Tibial nerve (tissue), 4 donors: ENCODE measurements around the gene NFE2L3.

Experiments
- EP300 ChIP-seq, 2 donors: sonication (generic); formaldehyde crosslinking; IDR thresholded peaks; one replicate each; pipeline ENCODE4 v1.6.1; 2017; ENCODE audit warnings: antibody characterized with exemption in 2 of 2, mild to moderate bottlenecking in 1 of 2
- TF ChIP-seq, protein P1 (sequence below), 5 experiments: fragments of 200-600 bp in 3 of 5; fragments of 450-650 bp in 2 of 5; sonication (generic) in 3 of 5; IDR thresholded peaks; one replicate each; pipeline ENCODE4 v1.5.1; 2016 to 2019; ENCODE audit warnings: antibody characterized with exemption in 5 of 5, mild to moderate bottlenecking in 3 of 5, moderate library complexity in 2 of 5

DNA sequence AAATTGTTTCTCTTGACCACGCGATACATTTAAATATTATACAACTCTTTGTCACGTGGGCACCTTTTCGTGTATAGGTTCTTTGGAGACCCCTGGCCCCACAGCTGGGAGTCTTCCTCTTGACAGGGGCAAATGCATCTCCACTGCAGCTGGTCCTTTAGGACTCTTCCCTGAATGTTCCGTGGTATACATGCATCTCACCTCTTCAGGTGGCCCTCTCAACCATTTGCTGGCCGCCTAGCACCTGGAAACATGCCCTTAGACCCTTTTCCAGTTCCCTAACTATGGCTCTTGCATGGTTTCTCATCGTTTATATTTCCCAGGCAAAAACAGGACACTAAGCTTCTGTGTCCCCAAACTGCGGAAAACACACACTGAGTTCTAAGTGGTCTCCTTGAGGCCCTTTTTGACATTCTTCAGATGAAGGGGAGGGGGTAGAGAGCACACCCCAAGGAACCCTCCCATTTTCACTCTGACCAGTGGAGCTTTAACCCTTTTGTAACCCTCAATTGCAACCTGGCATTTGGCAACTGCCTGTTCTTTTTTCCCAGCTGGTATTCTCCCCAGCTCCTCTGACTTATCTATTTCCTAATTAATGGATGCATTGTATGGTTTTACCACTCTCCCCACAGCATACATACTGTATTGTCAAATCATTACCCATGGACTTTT, 28.0 kb downstream of the NFE2L3 start:
- TF ChIP-seq, protein P1, sequence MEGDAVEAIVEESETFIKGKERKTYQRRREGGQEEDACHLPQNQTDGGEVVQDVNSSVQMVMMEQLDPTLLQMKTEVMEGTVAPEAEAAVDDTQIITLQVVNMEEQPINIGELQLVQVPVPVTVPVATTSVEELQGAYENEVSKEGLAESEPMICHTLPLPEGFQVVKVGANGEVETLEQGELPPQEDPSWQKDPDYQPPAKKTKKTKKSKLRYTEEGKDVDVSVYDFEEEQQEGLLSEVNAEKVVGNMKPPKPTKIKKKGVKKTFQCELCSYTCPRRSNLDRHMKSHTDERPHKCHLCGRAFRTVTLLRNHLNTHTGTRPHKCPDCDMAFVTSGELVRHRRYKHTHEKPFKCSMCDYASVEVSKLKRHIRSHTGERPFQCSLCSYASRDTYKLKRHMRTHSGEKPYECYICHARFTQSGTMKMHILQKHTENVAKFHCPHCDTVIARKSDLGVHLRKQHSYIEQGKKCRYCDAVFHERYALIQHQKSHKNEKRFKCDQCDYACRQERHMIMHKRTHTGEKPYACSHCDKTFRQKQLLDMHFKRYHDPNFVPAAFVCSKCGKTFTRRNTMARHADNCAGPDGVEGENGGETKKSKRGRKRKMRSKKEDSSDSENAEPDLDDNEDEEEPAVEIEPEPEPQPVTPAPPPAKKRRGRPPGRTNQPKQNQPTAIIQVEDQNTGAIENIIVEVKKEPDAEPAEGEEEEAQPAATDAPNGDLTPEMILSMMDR (IDR thresholded peaks at IDR 0.05) = no peak
- TF ChIP-seq EP300 (IDR thresholded peaks at IDR 0.05) = no peak
